ENCODE measurements around the gene TBC1D28.
"Not testable (repeated sequence)": the region's sequence is repeated elsewhere in the genome, so short reads cannot be mapped to it uniquely, and the experiment has no call there.

Gene TBC1D28

DNA sequence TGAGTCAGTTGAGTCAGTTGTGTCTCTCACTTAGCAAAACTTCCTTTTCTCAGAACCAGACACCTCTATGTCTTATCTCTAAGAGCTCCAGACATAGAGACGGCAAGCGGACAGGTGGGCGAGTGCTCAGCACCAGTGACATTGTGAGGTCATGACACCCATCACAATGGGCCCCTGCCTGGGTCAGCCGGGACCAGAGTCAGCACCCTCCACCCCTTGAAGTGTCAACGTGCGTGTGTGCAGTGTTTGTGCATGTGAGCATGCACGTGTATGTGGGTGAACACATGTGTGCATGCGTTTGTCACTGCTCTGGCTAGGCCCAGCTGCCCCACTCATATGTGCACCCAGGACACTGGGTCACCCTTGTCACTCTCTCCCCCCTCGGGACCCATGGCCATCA lies at the start of gene TBC1D28:
Gene TBC1D28, minus strand, starts transcription at position 101 of the 400 bp plus-strand sequence. CDS start 3,039 bp downstream, outside the sequence.
- not testable (repeated sequence) for DNase-seq (ENCODE audit: low spot score)

GRCh38 chr17:18682668-18683067 lies 38.5 kb upstream of the TBC1D28 start:
- not testable (repeated sequence) for DNase-seq (ENCODE audit: low spot score)

DNA sequence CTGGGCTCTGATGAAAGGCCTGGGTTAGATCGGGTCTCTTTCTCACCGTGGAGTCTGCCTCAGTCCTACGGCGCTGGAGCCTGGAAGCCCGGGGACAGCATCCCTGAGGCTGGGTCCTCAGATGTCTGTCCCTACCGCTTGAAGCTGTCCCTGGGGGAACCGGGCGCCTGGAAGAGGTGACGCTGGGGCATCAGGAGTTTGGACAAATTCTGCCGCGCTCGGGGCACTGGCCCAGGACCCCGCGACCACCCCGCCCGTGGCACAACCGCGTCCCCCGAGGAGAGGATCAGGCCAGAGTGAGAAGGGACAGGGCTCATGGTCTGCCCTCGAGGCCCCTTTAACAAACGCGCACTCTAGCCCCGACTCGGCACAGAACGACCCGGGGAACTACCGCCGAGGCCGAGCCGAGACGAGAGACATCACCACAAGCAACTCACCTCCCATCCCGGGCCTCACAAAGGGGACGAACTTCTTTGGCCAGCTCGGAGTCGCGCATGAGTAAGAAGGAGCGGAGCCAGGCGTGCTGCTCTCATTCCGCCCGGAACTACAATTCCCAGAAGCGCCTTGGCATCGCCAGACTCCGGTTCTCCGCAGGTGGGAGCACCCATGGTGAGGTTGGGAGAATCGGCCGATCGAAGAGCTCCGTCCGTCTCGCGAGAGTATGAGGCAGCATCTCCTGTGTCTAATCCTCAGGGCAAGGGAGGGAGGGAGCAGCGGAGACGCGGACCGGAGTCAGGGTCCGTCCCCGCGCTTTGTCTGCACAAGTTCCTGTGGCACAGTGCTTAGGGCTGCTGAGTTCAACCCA lies 37.8 kb upstream of the TBC1D28 start, which contains the start of gene FOXO3B:
Gene FOXO3B, minus strand, starts transcription at position 548 of the 805 bp plus-strand sequence. CDS start 663 bp downstream, outside the sequence.
- peak; percentile 64 for DNase-seq (ENCODE audit: low spot score)

GRCh38 chr17:18677381-18677780 lies 33.2 kb upstream of the TBC1D28 start:
- not testable (repeated sequence) for DNase-seq (ENCODE audit: low spot score)

GRCh38 chr17:18676928-18677327 lies 32.7 kb upstream of the TBC1D28 start:
- DNase-seq (ENCODE audit: low spot score) = not testable (repeated sequence)

- not testable (repeated sequence) for DNase-seq (ENCODE audit: low spot score)
Measured at GRCh38 chr17:18672395-18673227, 28.4 kb upstream of the TBC1D28 start.

- DNase-seq (ENCODE audit: low spot score) = not testable (repeated sequence)
Measured at GRCh38 chr17:18668625-18669024, 24.4 kb upstream of the TBC1D28 start.

- DNase-seq (ENCODE audit: low spot score) = not testable (repeated sequence)
Measured at GRCh38 chr17:18667535-18667934, 23.3 kb upstream of the TBC1D28 start.

GRCh38 chr17:18666326-18666725 lies 22.1 kb upstream of the TBC1D28 start:
- DNase-seq (ENCODE audit: low spot score) = not testable (repeated sequence)

DNA sequence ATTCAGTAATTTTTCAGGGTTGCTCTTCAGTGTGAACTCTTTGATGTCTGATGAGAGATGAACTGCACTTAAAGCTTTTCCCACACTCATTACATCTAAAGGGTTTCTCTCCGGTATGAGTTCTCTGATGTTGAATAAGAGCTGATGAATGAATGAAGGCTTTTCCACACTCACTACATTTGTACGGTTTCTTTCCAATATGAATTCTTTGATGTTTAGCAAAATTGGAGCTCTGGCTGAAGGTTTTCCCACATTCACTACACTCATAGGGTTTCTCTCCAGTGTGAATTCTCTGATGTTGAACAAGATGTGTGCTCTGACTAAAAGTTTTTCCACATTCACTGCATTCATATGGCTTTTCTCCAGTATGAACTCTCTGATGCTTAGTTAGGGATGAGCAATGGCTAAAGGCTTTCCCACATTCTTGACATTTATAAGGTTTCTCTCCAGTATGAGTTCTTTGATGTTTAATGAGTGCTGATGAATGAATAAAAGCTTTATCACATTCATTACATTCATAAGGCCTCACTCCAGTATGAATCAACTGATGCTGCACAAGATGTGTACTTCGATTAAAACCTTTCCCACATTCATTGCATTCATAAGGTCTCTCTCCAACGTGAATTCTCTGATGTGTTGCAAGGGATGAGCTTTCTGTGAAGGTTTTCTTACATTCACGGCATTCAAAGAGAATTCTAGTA lies 17.9 kb upstream of the TBC1D28 start:
- DNase-seq (ENCODE audit: low spot score) = not testable (repeated sequence)

DNA sequence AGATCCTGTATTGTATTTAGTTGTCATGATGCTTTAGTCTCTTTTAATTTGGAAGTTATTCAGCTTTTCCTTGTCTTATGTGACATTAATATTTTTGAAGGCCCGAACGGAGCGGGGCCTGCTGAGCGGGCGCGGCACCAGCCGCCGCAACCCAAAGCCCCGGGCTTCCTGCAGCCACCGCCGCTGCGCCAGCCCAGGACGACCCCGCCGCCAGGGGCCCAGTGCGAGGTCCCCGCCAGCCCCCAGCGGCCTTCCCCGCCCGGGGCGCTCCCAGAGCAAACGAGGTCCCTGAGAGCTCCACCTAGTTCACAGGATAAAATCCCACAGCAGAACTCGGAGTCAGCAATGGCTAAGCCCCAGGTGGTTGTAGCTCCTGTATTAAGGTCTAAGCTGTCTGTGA lies 5.9 kb upstream of the TBC1D28 start:
- not testable (repeated sequence) for DNase-seq (ENCODE audit: low spot score)

DNA sequence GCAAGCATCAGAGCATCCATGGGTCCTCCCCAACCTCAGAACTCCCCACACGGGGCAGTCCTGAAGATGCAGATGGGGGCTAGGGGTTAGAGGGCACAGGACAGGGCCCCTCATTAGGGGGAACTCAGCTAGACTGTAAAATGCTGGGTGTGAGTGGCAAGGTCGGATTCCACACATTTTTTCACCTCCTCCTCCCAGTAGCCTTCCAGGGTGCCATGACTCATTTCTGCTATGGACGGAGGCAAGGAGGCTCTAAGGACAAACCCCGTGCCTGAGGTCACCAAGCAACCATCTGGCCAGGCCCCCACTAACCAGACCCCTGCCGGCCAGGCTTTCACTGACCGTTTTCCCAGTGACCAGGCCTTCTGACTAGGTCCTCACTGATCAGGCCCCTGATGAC lies 1.1 kb downstream of the TBC1D28 start:
- not testable (repeated sequence) for DNase-seq (ENCODE audit: low spot score)

DNA sequence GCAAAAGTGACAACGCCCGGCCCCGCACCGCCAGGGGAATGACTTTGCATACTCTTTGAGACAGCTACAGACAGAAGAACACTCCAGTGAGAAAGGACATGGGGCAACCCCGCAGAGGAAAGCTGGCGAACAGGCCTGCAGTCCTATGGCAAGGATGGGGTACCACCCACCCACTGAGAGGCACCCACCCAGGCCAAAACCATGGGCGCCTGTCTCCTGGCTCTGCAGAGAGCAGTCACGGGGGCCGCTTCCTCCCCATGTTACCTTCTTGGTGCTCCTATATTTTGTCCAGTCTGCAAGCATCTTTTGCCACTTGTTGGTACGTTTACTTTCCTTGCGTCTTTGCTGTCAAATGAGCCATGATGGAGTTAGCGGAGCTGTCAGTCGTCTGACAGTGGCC lies 5.8 kb downstream of the TBC1D28 start:
- DNase-seq (ENCODE audit: low spot score) = not testable (repeated sequence)

- not testable (repeated sequence) for DNase-seq (ENCODE audit: low spot score)
Measured at GRCh38 chr17:18636237-18636636, 8.0 kb downstream of the TBC1D28 start.

DNA sequence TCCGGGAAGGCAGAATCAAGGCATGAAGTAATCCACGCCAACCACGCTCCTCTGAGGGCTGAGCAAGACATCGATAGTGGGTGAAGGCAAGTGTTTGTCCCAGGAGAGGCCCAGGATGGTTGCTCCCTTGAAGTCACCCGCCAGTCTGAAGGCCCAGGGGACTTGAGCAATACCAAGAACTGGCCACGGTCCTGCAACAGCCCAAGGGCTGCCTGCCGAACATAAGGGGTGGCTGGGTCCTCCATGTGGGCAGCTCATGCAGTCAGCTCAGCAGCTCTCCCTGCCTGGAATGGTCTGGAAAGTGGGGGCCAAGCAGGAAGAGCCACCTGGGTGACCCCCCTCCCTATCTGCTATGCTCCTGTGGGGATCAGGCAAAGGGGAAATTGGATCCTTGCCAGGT lies 8.4 kb downstream of the TBC1D28 start:
- DNase-seq (ENCODE audit: low spot score) = not testable (repeated sequence)

DNA sequence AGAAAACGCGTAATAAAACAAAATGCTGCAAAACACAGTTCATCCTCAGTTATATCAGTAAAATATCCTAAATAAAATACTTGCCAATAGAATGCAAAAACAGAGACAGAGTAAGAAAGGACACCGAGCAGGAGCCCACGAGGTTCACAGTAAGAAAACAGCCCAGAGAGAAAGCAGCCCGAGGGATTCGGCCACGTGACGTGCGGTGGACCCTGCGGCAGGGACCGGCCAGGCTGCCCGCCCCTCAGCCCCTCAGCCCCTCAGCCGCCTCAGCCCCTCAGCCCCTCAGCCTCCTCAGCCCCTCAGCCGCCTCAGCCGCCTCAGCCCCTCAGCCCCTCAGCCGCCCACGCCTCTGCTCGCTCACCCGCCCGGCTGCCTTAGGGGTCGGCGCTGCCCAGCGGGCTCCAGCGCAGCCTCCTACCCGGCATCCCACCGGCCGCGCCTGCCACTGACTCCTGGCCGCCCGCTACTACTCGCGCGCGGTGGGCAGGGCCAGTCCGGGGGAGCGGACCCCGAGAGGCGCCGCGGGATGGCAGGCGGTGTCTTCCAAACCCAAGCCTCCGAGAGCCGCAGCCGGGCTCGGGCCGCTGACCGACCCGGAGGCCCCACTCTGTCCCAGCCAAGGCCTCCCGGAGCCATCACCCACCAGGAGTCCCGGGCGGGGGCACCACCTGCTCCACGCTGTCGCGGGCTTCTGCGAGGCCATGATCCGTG lies 9.5 kb downstream of the TBC1D28 start:
- DNase-seq (ENCODE audit: low spot score) = not testable (repeated sequence)

DNA sequence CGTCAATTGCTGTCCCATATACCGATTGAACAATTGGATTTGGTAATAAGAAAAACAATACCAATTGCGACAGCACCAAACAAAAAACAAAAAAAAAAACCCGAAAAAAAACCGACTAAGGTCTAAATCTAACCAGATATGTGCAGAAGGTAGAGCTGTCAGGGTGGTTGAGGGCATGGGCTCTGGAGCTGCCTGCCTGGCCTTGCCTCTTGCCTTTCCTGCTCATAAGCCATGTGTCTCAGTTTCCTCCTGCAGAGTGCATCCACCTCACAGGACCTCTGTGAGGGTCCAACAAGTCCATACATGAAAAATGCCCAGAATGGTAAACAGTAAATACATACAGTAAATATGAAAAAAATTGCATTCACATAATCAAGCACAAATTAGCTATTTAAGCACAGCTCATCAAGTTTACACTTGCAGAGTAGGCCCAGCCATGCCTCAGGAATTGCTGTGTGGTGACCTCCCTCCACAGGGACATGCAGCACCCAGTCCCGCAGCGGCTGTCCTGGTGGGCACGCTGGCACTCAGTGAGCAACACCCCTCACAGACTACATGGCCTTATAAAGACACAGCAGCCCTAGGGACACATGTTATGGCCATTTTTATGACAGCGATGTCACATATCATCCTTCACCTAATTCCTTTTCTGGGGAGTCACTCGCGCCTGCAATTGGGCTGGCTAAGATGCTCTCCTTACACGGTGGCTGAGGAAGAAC lies 17.9 kb downstream of the TBC1D28 start:
- DNase-seq (ENCODE audit: low spot score) = no peak

- peak; percentile 38 for DNase-seq (ENCODE audit: low spot score)
Measured at GRCh38 chr17:18625509-18626104, 18.6 kb downstream of the TBC1D28 start.

DNA sequence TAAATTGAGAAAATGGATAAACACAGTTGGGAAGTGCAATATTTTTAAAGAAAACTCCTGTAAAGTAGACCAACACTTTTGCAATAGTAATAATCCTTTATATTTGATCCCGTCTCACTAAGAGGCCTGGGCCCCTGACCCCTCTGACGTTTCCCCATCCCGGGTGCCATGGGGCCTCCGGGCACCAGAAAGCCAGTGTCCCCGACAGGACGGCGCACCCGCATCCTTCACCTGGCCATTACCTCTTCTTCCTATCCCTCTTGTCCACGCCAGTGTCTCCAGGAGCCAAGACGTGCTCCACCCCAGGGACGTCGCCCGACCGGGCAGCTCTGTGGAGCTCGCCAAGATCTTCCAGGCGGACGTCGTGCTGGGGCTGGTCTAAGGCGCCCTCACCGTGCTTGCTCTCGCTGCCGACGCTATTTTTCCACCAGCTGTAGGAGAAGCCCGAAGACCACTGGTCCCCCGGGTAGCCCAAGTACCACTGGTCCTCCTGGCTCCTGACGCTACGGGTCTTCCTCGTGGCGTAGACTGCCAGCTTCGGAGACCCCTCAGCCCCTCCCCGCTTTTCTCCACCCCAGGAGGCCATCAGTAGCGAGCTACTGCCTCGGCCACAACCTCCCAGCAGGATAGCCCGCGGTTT lies 19.2 kb downstream of the TBC1D28 start:
- not testable (repeated sequence) for DNase-seq (ENCODE audit: low spot score)

DNA sequence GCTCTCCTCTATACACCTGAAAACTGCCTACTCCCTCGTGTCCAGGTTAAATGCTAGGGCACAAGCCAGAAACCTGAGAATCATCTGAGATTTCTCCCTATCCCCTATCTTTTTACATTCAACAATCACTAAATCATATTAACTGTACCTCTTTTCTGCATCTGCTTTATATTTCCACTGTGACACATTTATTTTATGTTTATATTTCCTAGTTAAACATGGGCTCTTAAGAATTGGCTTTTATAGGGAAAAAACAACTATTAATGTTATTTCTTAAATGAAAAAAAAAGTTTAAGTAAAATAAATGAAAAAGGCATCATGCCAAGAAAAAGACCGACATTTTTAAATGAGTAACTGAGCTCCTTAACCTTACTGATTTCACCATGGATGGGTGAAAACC lies 26.6 kb downstream of the TBC1D28 start:
- DNase-seq (ENCODE audit: low spot score) = not testable (repeated sequence)
